Stomach (tissue), 4 donors: ENCODE results near the gene RAP2B.

ENCODE experiments used
- EP300 ChIP-seq: sonication (generic); formaldehyde crosslinking; IDR thresholded peaks from one replicate; pipeline ENCODE4 v1.6.1; 2017; ENCODE audit warnings: antibody characterized with exemption
- POLR2A ChIP-seq, 4 donors: fragments of 450-650 bp; IDR thresholded peaks; one replicate each; pipeline ENCODE4 v1.6.1; 2016; ENCODE audit warnings: antibody characterized with exemption in 4 of 4, control low read depth in 2 of 4, mild to moderate bottlenecking in 1 of 4, moderate library complexity in 1 of 4
- POLR2AphosphoS5 ChIP-seq, 3 donors: sonication (generic); formaldehyde crosslinking; IDR thresholded peaks; one replicate each; pipeline ENCODE4 v1.6.1; 2016; ENCODE audit warnings: antibody characterized with exemption in 3 of 3
- TF ChIP-seq, protein P1 (sequence below), 7 experiments: fragments of 450-650 bp in 4 of 7; fragments of 200-600 bp in 3 of 7; sonication (generic) in 3 of 7; IDR thresholded peaks; one replicate each; pipeline ENCODE4 v1.5.1; 2016 to 2019; ENCODE audit warnings: antibody characterized with exemption in 7 of 7, control low read depth in 2 of 7, mild to moderate bottlenecking in 1 of 7

DNA sequence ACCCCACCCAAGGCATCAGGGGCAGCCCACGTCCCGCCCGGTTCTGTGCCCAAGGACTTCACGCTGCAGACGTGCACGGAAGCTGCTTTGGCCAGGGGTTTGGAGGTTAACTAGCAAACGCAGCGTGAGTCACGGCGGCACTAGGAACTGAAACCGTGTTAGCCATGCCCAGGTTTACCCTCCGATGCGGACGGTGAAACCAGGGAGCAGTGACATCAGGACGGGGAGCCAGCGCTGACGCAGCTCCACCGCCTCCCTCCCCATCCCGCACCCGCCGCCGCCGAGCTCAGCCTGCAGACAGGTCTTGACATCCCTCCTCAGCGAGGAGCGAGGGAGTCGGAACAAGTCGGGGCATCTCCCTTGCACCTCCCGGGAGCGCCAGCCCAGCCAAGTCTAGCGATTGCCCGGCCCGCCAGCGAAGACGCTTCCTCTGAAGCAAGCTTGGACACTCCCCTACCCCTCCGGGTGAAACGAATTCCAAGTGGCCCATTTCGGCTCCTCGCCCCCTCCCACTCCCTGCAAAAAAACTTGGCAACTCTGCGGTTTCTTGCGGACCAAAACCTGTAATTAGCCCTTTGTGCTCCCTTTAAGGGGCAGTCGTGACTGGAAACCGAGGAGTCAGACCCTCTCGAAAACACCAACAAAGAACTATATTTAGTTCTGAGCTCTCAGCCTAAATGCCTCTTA is 1.4 kb upstream of the RAP2B start:
- TF ChIP-seq, protein P1, sequence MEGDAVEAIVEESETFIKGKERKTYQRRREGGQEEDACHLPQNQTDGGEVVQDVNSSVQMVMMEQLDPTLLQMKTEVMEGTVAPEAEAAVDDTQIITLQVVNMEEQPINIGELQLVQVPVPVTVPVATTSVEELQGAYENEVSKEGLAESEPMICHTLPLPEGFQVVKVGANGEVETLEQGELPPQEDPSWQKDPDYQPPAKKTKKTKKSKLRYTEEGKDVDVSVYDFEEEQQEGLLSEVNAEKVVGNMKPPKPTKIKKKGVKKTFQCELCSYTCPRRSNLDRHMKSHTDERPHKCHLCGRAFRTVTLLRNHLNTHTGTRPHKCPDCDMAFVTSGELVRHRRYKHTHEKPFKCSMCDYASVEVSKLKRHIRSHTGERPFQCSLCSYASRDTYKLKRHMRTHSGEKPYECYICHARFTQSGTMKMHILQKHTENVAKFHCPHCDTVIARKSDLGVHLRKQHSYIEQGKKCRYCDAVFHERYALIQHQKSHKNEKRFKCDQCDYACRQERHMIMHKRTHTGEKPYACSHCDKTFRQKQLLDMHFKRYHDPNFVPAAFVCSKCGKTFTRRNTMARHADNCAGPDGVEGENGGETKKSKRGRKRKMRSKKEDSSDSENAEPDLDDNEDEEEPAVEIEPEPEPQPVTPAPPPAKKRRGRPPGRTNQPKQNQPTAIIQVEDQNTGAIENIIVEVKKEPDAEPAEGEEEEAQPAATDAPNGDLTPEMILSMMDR (IDR thresholded peaks at IDR 0.05) = no peak
- TF ChIP-seq POLR2A (IDR thresholded peaks at IDR 0.05) (peak in 1 of 4 donors; percentile 20), POLR2AphosphoS5 (IDR thresholded peaks at IDR 0.05) (peak in 2 of 3 donors; percentile 89 to 91), EP300 (no peak)
